ENCODE measurements around the gene DGKH.

DNA sequence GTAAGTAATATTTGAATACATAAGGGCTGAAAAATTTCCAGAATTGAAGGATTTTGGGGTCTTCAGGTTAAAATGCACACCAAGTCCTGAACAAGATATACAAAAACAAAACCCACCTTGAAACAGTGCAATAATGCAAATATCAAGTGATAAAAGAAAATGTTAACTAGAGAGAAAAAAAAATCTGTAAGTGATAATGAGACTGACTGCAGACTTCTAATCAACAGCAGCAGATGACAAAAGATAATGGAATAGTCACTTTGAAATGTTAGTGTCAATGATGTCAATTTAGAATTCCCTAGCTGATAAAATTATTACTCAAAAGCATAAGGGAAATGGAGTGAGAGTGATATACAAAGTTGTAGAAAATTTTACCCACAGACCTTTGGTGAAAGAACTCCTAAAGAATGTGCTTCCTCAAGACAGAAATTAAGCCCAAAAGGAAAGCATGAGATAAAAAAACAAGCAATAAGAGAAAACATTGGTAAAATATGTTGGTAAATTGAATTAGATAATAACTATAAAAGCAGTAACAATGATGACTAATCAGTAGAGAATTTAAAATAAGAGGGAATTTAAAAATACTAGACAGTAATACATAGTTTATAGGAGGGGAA lies 12.4 kb upstream of the DGKH start:
- TF ChIP-seq CTCF (IDR thresholded peaks at IDR 0.05; ENCODE audit: low read length) (no peak), EZH2 (IDR thresholded peaks at IDR 0.05; ENCODE audit: borderline replicate concordance, low read length) (no peak)
